Epithelial cell of esophagus (primary cell): Measurements from ENCODE around the gene RPIA.
"Not testable (repeated sequence)": the region's sequence is repeated elsewhere in the genome, so short reads cannot be mapped to it uniquely, and the experiment has no call there.

Experiments
- DNase-seq: peaks from one replicate; pipeline ENCODE4 v3.0.0; 2010; ENCODE audit warnings: low read depth
- H3K4me3 ChIP-seq: 2 replicates; pipeline ENCODE4 v1.5.1; 2011; ENCODE audit warnings: mild to moderate bottlenecking, low read length, control low read depth
- TF ChIP-seq, protein P1 (sequence below): IDR thresholded peaks from 2 replicates; pipeline ENCODE4 v1.5.1; 2011; ENCODE audit warnings: low read depth, mild to moderate bottlenecking, low read length, control low read depth, inconsistent platforms; ENCODE audit not compliant: insufficient read depth; ENCODE audit errors: missing control alignments

The RPIA gene

DNA sequence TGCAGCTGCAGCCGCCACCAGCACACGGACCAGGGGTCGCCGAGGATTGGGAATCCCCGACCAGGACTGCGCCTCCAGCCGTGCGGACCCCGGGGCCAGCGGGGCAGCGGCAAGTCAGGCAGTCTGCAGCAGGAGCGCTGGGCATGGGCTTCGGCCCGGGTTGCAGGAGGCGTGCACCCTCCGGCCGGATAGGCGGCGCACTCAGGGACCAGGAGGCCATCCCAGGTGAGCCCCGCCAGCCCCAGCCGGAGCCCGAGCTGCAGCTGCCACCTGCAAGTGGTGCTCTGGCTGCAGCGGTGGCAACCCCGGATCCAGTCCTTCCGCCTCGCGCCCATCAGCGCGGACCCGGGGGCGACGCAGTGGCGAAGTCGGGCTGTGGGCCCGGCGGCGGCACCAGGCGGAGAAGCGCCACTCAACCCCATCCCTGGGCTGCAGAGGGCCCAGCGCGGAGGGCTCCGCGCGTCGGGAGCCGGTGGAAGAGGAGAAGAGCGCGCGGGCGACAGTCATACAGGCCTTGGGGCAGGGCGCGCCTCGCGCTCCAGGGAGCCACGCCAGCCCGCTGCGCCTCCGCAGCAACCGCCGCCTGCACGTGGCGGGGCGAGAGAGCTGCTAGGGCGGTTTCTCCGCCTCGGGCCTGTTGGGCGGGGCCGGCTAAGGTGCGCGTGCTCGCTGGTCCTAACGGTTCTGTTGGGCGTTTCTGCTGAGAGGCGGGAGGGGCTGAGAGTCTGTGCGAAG is 73.8 kb downstream of the RPIA start:
- DNase-seq: peak; percentile 84
- H3K4me3 ChIP-seq: peak overlapping the region; percentile 35
- TF ChIP-seq, protein P1, sequence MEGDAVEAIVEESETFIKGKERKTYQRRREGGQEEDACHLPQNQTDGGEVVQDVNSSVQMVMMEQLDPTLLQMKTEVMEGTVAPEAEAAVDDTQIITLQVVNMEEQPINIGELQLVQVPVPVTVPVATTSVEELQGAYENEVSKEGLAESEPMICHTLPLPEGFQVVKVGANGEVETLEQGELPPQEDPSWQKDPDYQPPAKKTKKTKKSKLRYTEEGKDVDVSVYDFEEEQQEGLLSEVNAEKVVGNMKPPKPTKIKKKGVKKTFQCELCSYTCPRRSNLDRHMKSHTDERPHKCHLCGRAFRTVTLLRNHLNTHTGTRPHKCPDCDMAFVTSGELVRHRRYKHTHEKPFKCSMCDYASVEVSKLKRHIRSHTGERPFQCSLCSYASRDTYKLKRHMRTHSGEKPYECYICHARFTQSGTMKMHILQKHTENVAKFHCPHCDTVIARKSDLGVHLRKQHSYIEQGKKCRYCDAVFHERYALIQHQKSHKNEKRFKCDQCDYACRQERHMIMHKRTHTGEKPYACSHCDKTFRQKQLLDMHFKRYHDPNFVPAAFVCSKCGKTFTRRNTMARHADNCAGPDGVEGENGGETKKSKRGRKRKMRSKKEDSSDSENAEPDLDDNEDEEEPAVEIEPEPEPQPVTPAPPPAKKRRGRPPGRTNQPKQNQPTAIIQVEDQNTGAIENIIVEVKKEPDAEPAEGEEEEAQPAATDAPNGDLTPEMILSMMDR: no peak

DNA sequence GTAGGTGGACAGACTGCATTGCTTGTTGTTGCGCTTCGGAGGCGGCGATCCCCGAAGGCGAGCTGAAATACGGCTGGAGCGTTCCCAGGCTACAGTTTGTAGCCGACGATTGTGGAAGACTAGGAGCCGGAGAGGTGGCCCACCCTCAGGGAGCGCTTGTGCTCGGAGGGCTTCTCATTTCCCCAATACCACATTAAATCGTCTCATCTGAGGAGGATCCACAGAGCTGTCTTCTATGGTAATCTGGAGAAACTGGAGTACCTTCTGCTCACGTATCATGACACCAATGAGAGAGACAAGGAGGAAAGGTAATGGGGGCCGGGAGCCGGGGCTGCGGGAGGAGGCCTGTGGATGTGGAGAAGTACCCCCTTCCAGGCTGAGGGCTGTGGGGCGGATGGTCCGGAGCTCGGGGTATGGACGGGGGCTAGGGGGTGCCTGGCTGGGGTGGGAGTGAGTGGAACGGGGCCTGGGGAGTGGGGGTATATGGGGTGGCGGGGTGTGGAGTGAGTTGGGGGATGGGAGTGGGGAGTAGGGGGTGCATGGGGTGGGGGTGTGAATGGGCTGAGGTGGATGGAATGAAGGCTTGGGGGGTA is 74.5 kb downstream of the RPIA start:
- peak overlapping the region; percentile 35 for H3K4me3 ChIP-seq
- not testable (repeated sequence) for DNase-seq

DNA sequence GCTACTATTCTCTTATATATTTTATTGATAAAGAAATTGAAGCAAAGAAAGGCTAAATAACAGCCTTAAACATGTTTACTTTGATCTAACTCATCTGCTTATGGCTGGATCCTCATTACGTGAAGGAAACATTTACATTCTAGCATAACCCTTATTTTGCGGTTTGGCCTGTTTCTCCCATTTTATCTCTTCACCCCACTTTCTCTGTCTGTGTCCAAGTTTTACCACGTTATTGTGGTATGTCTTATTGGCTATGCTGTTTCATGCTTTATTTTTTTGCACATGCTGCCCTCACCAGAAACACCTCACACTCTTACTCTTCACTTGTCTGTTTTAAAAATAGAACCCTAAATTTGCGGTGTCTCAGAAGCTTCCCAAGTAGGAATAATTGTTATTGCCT is 78.5 kb downstream of the RPIA start:
- no peak overlapping the region for H3K4me3 ChIP-seq
- DNase-seq: no peak
- TF ChIP-seq, protein P1: no peak

DNA sequence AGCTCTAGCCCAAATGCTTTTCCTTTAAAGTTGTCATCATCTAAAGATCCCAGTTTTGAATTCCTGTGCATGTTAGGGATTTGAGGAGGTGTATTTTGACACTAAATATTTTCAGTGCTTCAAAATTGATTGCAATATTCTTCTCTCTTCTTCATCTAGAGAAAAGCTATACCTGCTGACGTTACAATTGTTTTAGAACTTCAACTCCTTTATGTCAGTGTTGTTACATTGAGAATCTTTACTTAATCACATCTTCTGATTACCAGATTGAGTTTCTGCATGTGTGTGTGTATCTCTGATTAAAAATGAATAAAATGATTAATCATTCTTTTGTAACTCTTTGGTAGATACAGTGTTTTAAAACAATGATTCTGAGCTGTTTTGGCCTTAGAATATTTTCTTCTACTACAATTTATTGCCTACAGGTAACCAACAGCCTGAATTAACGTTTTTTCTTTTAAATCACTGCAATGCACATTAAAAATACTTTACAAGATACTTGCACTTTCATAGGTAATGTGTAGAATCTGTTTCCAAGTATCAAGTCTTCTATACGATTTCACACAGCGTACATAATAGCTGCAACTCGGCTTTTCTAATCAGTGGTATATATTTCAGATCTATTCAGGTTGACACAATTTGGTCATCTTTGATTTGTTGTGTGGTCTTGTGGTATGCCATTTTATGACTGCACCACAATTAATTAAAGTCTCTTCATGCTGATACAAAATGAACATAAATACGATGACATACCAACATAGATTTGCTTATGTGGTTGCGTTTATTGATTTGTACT is 82.0 kb downstream of the RPIA start:
- H3K4me3 ChIP-seq: not testable (repeated sequence)

DNA sequence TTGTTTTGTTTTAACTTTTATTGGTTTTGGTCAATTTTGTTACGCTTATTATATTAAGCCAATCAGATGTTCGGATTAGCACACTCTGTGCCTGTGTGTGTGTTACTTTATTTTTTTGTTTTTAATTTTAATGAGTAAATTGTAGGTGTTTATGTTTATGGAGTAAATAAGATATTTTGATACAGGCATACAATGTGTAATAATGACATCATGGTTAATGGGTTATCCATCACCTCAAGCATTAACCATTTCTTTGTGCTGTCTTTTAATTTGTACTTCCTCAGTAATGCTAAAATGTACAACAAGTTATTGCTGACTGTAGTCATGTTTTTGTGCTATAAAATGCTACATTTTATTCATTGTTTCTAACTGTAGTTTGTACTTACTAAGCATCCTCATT is 97.7 kb downstream of the RPIA start:
- H3K4me3 ChIP-seq, DNase-seq: not testable (repeated sequence)

More for the DNA sequence above, 82.0 kb downstream of the RPIA start:
- DNase-seq: not testable (repeated sequence)

DNA sequence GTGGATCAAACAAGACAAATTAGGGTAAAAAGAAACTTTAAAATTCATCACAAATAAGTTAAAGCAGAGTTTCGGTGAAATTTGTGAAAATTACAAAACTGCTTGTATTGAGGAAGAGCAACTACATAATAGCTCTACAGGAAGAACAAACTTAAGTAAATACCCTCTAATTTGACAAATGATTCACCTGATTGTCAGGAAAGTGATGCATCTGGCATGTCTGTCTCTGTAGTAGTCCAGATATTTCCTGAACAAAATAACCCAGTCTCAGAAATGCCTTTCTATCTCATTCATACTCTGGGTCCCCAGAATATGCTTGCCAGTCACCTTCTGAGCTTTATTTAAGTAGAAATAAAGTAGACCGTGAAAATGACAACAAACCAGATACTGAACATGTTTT is 104.5 kb downstream of the RPIA start:
- not testable (repeated sequence) for H3K4me3 ChIP-seq
- peak; percentile 20 for DNase-seq

DNA sequence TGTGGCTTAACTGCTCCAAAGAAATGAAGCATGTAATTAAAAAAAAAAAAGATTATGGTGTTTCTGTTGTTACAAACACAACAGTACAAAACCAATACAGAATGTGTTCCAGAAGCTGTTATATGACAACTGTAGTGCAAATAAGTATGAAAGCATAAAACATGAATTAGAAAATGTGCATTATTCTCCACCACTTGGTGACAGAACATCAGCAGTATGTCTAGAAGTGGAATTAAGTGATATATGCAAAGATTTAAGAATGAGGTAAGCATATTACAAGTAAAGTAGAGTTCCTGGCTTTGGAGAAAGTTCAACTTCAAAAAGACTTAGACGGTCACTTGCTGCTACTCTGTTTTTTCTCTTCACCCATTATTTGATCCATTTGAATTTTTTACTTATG is 105.0 kb downstream of the RPIA start:
- DNase-seq, H3K4me3 ChIP-seq: not testable (repeated sequence)

DNA sequence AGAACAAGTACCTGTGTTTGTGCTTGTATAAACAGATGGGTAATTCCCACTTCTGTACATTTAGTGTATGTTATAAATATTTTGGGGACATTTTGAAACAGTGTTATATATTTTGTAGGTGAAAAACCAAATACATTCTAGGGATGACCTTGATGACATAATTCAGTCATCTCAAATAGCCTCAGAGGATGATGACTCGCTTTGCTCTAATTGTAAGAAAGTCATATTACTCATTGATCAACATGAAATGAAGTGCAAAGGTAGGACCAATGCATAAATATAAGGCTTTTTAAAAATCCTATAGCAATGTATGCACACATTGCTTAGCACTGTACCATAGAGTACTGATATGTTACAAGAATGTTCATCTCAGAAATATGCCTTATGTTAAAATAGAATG is 105.7 kb downstream of the RPIA start:
- H3K4me3 ChIP-seq: not testable (repeated sequence)
- peak; percentile 53 for DNase-seq
